Panc1 (cell line): ENCODE data around the gene LRRC56. TPM values are rescaled to one million over a fixed set of nuclear protein-coding genes. Genes with fewer than 3 reads are reported as not detected.

Source experiments
- ATAC-seq: fragments of 200-7000 bp; cut with Tn5 transposase; 2 replicates; pipeline ENCODE4 v1.9.1; 2020; ENCODE audit warnings: mild to moderate bottlenecking, moderate library complexity
- BruUV-seq: library from RNA; stranded (reverse); fragments of 400-500 nt; replicated peaks from 2 replicates; lab custom pipeline; 2021; lab: Mats Ljungman, UMichigan
- CTCF ChIA-PET: fragments of 300-600 bp; sonication (Branson Sonifier 250); formaldehyde crosslinking; loops from one replicate; lab custom pipeline; 2022; ENCODE audit warnings: antibody characterized with exemption; lab: Charles Lee
- POLR2A ChIA-PET: fragments of 300-600 bp; sonication (Branson Sonifier 250); formaldehyde crosslinking; loops from one replicate; lab custom pipeline; 2022; ENCODE audit warnings: antibody characterized with exemption; lab: Charles Lee
- DNase-seq: peaks from one replicate; pipeline ENCODE4 v3.0.0-alpha.2; 2010; ENCODE audit warnings: low read depth, low spot score
- H3K27ac ChIP-seq: 2 replicates; pipeline ENCODE4 v1.5.1; 2011; ENCODE audit warnings: mild to moderate bottlenecking, low read length, inconsistent platforms
- H3K27me3 ChIP-seq: fragments of 200-500 bp; sonication (Bioruptor generic); 2 replicates; pipeline ENCODE4 v1.6.0; 2014; ENCODE audit warnings: low read length, inconsistent platforms; ENCODE audit not compliant: control insufficient read depth, insufficient read depth
- H3K36me3 ChIP-seq: fragments of 200-500 bp; sonication (Bioruptor generic); 2 replicates; pipeline ENCODE4 v1.5.1; 2014; ENCODE audit warnings: inconsistent platforms, mild to moderate bottlenecking, low read length, moderate library complexity; ENCODE audit not compliant: control insufficient read depth, insufficient read depth
- H3K4me1 ChIP-seq: 2 replicates; pipeline ENCODE4 v1.5.1; 2011; ENCODE audit warnings: inconsistent platforms, mild to moderate bottlenecking, low read length, moderate library complexity; ENCODE audit not compliant: control insufficient read depth, insufficient read depth
- H3K4me3 ChIP-seq, 2 experiments: 2 replicates each; pipeline ENCODE4 v1.5.1; 2011 to 2012; ENCODE audit warnings: low read depth in 2 of 2, low read length in 2 of 2, mild to moderate bottlenecking in 2 of 2, inconsistent platforms in 1 of 2, moderate library complexity in 1 of 2
- H3K9me3 ChIP-seq: fragments of 200-500 bp; sonication (Bioruptor generic); 2 replicates; pipeline ENCODE4 v1.5.1; 2014; ENCODE audit warnings: low read depth, mild to moderate bottlenecking, inconsistent platforms, low read length, moderate library complexity; ENCODE audit not compliant: control insufficient read depth, insufficient read depth
- POLR2AphosphoS5 ChIP-seq: IDR thresholded peaks from 2 replicates; pipeline ENCODE4 v1.6.1; 2012; ENCODE audit warnings: mild to moderate bottlenecking, low read depth, low read length, moderate library complexity
- SIN3A ChIP-seq: IDR thresholded peaks from 2 replicates; pipeline ENCODE4 v1.6.1; 2012; ENCODE audit warnings: low read depth, mild to moderate bottlenecking, low read length, moderate library complexity, borderline replicate concordance; ENCODE audit not compliant: insufficient read depth
- TCF7L2 ChIP-seq: IDR thresholded peaks from 2 replicates; pipeline ENCODE4 v1.6.1; 2011; ENCODE audit warnings: mild to moderate bottlenecking, low read depth, low read length, inconsistent platforms
- in situ Hi-C: cut with HindIII; loops from 2 replicates; pipeline ENCODE4 v1.10.0; 2016; ENCODE audit warnings: low sequenced_read_pairs, low pct_unique_long_range_greater_than_20kb
- intact Hi-C: fragments of 100-400 bp; cut with micrococcal nuclease; formaldehyde crosslinking; loops from one replicate; pipeline ENCODE4 v1.10.0; 2022; ENCODE audit not compliant: unreplicated experiment
- total RNA-seq: library from RNA; stranded (reverse); gene quantifications from one replicate; pipeline ENCODE4 v1.2.1, GENCODE V29; 2021; ENCODE audit not compliant: unreplicated experiment
- TF ChIP-seq, protein P1 (sequence below): fragments of 450-650 bp; IDR thresholded peaks from 2 replicates; pipeline ENCODE4 v1.5.1; 2017; ENCODE audit warnings: mild to moderate bottlenecking
- TF ChIP-seq, protein P2 (sequence below), 2 experiments: IDR thresholded peaks; 2 replicates each; pipeline ENCODE4 v1.6.1; 2011 to 2012; ENCODE audit warnings: low read depth in 2 of 2, control low read depth in 1 of 2, low read length in 1 of 2, mild to moderate bottlenecking in 1 of 2, moderate library complexity in 1 of 2; ENCODE audit not compliant: insufficient read depth in 1 of 2

LRRC56 gene
- total RNA-seq, 1 experiment from 2014 or later: 9.8 TPM

DNA sequence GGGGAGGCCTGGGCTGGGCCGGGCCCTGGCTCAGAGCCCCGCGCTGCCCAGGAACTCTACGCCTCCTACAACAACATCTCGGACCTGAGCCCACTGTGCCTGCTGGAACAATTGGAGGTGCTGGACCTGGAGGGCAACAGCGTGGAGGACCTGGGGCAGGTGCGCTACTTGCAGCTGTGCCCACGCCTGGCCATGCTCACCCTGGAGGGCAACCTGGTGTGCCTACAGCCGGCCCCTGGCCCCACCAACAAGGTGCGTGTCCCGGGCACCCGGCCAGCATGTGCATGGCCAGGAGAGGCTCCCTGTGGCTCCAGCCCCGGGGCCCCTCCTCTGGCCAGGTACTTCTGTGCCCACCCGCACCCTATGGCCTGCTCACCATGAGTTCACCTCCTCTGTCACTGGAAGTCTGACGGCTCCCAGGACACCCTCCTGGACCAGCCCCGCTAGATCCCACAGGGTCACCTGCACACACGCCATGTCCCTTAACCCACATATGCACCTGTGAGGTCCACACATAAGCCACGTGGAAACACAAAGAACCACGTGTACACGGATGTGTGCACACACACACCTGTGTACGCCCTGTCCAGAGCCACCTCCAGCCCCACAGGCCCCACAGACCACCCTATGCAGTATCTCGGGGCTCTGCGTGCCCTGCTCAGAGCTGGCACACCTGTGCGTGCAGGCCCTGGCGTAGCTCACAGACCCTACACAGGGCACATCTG, 12.9 kb downstream of the LRRC56 start:
- no peak overlapping the region for H3K27ac ChIP-seq
- no peaks in the 10 kb centered on the region for H3K36me3 ChIP-seq
- ChIA-PET POLR2A (no interaction called here), CTCF (no interaction called here)
- no peaks in the 10 kb centered on the region for H3K27me3 ChIP-seq
- ATAC-seq: no peak
- intact Hi-C loops (loop anchor here (10.0 kb wide), 1 partner anchor 175 kb away; no protein-coding TSS in a partner anchor), in situ Hi-C loops (no loop called here)
- no peak overlapping the region for H3K4me3 ChIP-seq
- H3K9me3 ChIP-seq: no peaks in the 10 kb centered on the region
- DNase-seq: no peak
- TF ChIP-seq, protein P1, sequence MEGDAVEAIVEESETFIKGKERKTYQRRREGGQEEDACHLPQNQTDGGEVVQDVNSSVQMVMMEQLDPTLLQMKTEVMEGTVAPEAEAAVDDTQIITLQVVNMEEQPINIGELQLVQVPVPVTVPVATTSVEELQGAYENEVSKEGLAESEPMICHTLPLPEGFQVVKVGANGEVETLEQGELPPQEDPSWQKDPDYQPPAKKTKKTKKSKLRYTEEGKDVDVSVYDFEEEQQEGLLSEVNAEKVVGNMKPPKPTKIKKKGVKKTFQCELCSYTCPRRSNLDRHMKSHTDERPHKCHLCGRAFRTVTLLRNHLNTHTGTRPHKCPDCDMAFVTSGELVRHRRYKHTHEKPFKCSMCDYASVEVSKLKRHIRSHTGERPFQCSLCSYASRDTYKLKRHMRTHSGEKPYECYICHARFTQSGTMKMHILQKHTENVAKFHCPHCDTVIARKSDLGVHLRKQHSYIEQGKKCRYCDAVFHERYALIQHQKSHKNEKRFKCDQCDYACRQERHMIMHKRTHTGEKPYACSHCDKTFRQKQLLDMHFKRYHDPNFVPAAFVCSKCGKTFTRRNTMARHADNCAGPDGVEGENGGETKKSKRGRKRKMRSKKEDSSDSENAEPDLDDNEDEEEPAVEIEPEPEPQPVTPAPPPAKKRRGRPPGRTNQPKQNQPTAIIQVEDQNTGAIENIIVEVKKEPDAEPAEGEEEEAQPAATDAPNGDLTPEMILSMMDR: no peak
- no peak for TF ChIP-seq POLR2AphosphoS5
- TF ChIP-seq, protein P2, sequence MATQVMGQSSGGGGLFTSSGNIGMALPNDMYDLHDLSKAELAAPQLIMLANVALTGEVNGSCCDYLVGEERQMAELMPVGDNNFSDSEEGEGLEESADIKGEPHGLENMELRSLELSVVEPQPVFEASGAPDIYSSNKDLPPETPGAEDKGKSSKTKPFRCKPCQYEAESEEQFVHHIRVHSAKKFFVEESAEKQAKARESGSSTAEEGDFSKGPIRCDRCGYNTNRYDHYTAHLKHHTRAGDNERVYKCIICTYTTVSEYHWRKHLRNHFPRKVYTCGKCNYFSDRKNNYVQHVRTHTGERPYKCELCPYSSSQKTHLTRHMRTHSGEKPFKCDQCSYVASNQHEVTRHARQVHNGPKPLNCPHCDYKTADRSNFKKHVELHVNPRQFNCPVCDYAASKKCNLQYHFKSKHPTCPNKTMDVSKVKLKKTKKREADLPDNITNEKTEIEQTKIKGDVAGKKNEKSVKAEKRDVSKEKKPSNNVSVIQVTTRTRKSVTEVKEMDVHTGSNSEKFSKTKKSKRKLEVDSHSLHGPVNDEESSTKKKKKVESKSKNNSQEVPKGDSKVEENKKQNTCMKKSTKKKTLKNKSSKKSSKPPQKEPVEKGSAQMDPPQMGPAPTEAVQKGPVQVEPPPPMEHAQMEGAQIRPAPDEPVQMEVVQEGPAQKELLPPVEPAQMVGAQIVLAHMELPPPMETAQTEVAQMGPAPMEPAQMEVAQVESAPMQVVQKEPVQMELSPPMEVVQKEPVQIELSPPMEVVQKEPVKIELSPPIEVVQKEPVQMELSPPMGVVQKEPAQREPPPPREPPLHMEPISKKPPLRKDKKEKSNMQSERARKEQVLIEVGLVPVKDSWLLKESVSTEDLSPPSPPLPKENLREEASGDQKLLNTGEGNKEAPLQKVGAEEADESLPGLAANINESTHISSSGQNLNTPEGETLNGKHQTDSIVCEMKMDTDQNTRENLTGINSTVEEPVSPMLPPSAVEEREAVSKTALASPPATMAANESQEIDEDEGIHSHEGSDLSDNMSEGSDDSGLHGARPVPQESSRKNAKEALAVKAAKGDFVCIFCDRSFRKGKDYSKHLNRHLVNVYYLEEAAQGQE (IDR thresholded peaks at IDR 0.05; ENCODE audit: insufficient read depth in 1 of 2, low read depth in 2 of 2, low read length in 1 of 2): no peak
- TF ChIP-seq TCF7L2: no peak
- TF ChIP-seq SIN3A: no peak
- BruUV-seq: no TSS peak
- H3K4me1 ChIP-seq: peaks cover 17% of the 10 kb centered on the region

DNA sequence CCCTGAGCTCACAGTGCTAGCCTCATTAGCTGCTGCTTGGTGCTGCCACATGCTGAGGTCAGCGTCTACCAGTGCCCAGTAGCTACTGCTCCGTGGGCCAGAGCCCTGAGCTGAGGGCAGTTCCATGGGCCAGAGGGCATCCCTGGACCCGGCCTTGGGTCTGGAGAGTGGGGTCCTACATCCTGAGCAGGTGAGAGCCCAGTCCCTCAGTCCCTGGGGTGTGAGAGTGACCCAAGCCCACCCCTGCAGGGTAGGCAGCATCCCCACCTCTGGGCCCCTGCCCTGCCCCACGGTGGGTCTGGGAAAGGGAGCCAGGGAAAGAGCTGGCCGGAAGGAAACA, 13.4 kb downstream of the LRRC56 start:
- POLR2A ChIA-PET: no interaction called here
- Histone ChIP-seq H3K27me3 (no peaks in the 10 kb centered on the region), H3K27ac (no peak overlapping the region), H3K36me3 (no peaks in the 10 kb centered on the region), H3K4me1 (peaks cover 17% of the 10 kb centered on the region), H3K4me3 (no peak overlapping the region), H3K9me3 (no peaks in the 10 kb centered on the region)
- intact Hi-C loops (loop anchor here (10.0 kb wide), 1 partner anchor 174 kb away; no protein-coding TSS in a partner anchor), in situ Hi-C loops (no loop called here)
- no TSS peak for BruUV-seq
- CTCF ChIA-PET: no interaction called here
- TF ChIP-seq TCF7L2: no peak
- TF ChIP-seq, protein P1: no peak
- no peak for ATAC-seq
- no peak for DNase-seq
